GM23338 (cell line): Measurements from ENCODE around the gene YAP1. TPM values are rescaled to one million over a fixed set of nuclear protein-coding genes. Genes with fewer than 3 reads are reported as not detected.

Experiments
- ATAC-seq: fragments of 200-7000 bp; cut with Tn5 transposase; 3 replicates; pipeline ENCODE4 v1.9.1; 2020
- DNase-seq: peaks from one replicate; pipeline ENCODE4 v3.0.0-alpha.2; 2015; ENCODE audit warnings: low spot score
- H2AFZ ChIP-seq: fragments of 200-600 bp; sonication (generic); 2 replicates; pipeline ENCODE4 v1.8.0; 2016; ENCODE audit warnings: antibody characterized with exemption, mild to moderate bottlenecking, moderate library complexity
- H3F3A ChIP-seq: fragments of 200-600 bp; sonication (generic); replicated peaks from 2 replicates; pipeline ENCODE4 v1.8.0; 2017; ENCODE audit warnings: antibody characterized with exemption, mixed run types, low read depth
- H3K27ac ChIP-seq: fragments of 200-600 bp; sonication (generic); 2 replicates; pipeline ENCODE4 v1.6.1; 2016; ENCODE audit warnings: low read depth
- H3K27me3 ChIP-seq: fragments of 200-600 bp; sonication (generic); 2 replicates; pipeline ENCODE4 v1.8.0; 2016; ENCODE audit warnings: mild to moderate bottlenecking, mixed run types, moderate library complexity; ENCODE audit not compliant: insufficient read depth
- H3K36me3 ChIP-seq: fragments of 200-600 bp; sonication (generic); 2 replicates; pipeline ENCODE4 v1.8.0; 2016; ENCODE audit warnings: mild to moderate bottlenecking; ENCODE audit not compliant: insufficient read depth
- H3K4me1 ChIP-seq: fragments of 200-600 bp; sonication (generic); 2 replicates; pipeline ENCODE4 v1.8.0; 2016; ENCODE audit warnings: mild to moderate bottlenecking, moderate library complexity; ENCODE audit not compliant: insufficient read depth
- H3K4me2 ChIP-seq: fragments of 200-600 bp; sonication (generic); 2 replicates; pipeline ENCODE4 v1.7.1; 2017; ENCODE audit warnings: mixed run types
- H3K4me3 ChIP-seq: fragments of 200-600 bp; sonication (generic); 2 replicates; pipeline ENCODE4 v1.6.1; 2016; ENCODE audit warnings: mixed run types
- H3K79me2 ChIP-seq: fragments of 200-600 bp; sonication (generic); replicated peaks from 2 replicates; pipeline ENCODE4 v1.8.0; 2017; ENCODE audit warnings: mild to moderate bottlenecking; ENCODE audit not compliant: insufficient read depth
- H3K9me2 ChIP-seq: fragments of 200-600 bp; sonication (generic); 2 replicates; pipeline ENCODE4 v1.8.0; 2017; ENCODE audit not compliant: insufficient read depth
- H4K20me1 ChIP-seq: fragments of 200-600 bp; sonication (generic); replicated peaks from 2 replicates; pipeline ENCODE4 v1.8.0; 2017; ENCODE audit warnings: mild to moderate bottlenecking; ENCODE audit not compliant: insufficient read depth
- H3K27ac Mint-ChIP-seq: 2 replicates; pipeline ENCODE4 v1.8.0; 2020; ENCODE audit warnings: inconsistent platforms, mild to moderate bottlenecking, moderate library complexity, mixed read lengths
- H3K27me3 Mint-ChIP-seq: 3 replicates; pipeline ENCODE4 v1.8.0; 2022; ENCODE audit warnings: low read depth, mild to moderate bottlenecking, moderate library complexity, mixed read lengths, inconsistent platforms; ENCODE audit not compliant: insufficient read depth, poor library complexity
- H3K36me3 Mint-ChIP-seq: 3 replicates; pipeline ENCODE4 v1.8.0; 2021; ENCODE audit warnings: low read depth, mild to moderate bottlenecking, inconsistent platforms, moderate library complexity, mixed read lengths
- H3K4me1 Mint-ChIP-seq: 3 replicates; pipeline ENCODE4 v1.8.0; 2020; ENCODE audit warnings: mild to moderate bottlenecking, inconsistent platforms, mixed read lengths
- H3K4me3 Mint-ChIP-seq: 3 replicates; pipeline ENCODE4 v1.8.0; 2021; ENCODE audit warnings: moderate library complexity, mild to moderate bottlenecking, inconsistent platforms, mixed read lengths
- H3K9me3 Mint-ChIP-seq: 3 replicates; pipeline ENCODE4 v1.8.0; 2020; ENCODE audit warnings: moderate library complexity, mild to moderate bottlenecking, inconsistent platforms, mixed read lengths
- CREB1 ChIP-seq: fragments of 250-450 bp; sonication (Bioruptor Pico); IDR thresholded peaks from 2 replicates; pipeline ENCODE4 v1.5.0; 2020; ENCODE audit warnings: low read depth, mild to moderate bottlenecking, moderate library complexity
- EZH2 ChIP-seq: fragments of 200-600 bp; sonication (generic); IDR thresholded peaks from one replicate; pipeline ENCODE4 v1.8.0; 2017; ENCODE audit warnings: antibody characterized with exemption, mild to moderate bottlenecking, low read depth; ENCODE audit not compliant: unreplicated experiment
- EZH2phosphoT487 ChIP-seq: fragments of 200-600 bp; sonication (generic); IDR thresholded peaks from one replicate; pipeline ENCODE4 v1.8.1; 2018; ENCODE audit warnings: antibody characterized with exemption; ENCODE audit not compliant: unreplicated experiment
- JUNB ChIP-seq: IDR thresholded peaks from one replicate; pipeline ENCODE4 v1.6.1; 2016; ENCODE audit warnings: antibody characterized with exemption; ENCODE audit not compliant: unreplicated experiment
- NANOG ChIP-seq: IDR thresholded peaks from 2 replicates; pipeline ENCODE4 v1.6.1; 2016; ENCODE audit warnings: antibody characterized with exemption, borderline replicate concordance
- POLR2AphosphoS5 ChIP-seq: IDR thresholded peaks from 2 replicates; pipeline ENCODE4 v1.6.1; 2016; ENCODE audit warnings: antibody characterized with exemption, low read depth
- STAT1 ChIP-seq: IDR thresholded peaks from one replicate; pipeline ENCODE4 v1.6.1; 2016; ENCODE audit warnings: antibody characterized with exemption; ENCODE audit not compliant: unreplicated experiment
- ZNF114 ChIP-seq: fragments of 250-450 bp; sonication (Bioruptor Pico); IDR thresholded peaks from 2 replicates; pipeline ENCODE4 v1.5.0; 2020; ENCODE audit warnings: mild to moderate bottlenecking, moderate library complexity
- ZNF331 ChIP-seq: fragments of 250-450 bp; sonication (Bioruptor Pico); IDR thresholded peaks from 2 replicates; pipeline ENCODE4 v1.5.0; 2020; ENCODE audit warnings: low read depth, mild to moderate bottlenecking, moderate library complexity
- polyA plus RNA-seq: library from polyadenylated mRNA; unstranded; fragments of >200 nt; fragmentation: Nextera tagmentation; extraction: Ambion mirVana; gene quantifications from 2 replicates; pipeline ENCODE4 v1.2.1, GENCODE V29; 2016
- total RNA-seq: library from RNA; depleted of rRNA; stranded (reverse); fragments of >200 nt; shearing (Covaris generic); gene quantifications from 2 replicates; pipeline ENCODE4 v1.2.3, GENCODE V29; 2014
- TF ChIP-seq, protein P1 (sequence below): fragments of 250-450 bp; sonication (Bioruptor Pico); IDR thresholded peaks from 2 replicates; pipeline ENCODE4 v1.5.0; 2020; ENCODE audit warnings: mild to moderate bottlenecking, moderate library complexity
- TF ChIP-seq, protein P2 (sequence below), 2 experiments: fragments of 200-600 bp in 1 of 2; sonication (generic) in 1 of 2; conservative IDR thresholded peaks; 2 replicates each; pipeline versions ENCODE4 v1.5.1 to v1.6.1; 2016 to 2017; ENCODE audit warnings: antibody characterized with exemption in 2 of 2, low read depth in 2 of 2, mild to moderate bottlenecking in 2 of 2, moderate library complexity in 1 of 2
- TF ChIP-seq, protein P3 (sequence below): IDR thresholded peaks from one replicate; pipeline ENCODE4 v1.6.1; 2018; ENCODE audit warnings: antibody characterized with exemption; ENCODE audit not compliant: unreplicated experiment
- TF ChIP-seq, protein P4 (sequence below): IDR thresholded peaks from 2 replicates; pipeline ENCODE4 v1.6.1; 2016; ENCODE audit warnings: antibody characterized with exemption

YAP1 gene
- total and polyA plus RNA-seq, 2 experiments from 2014 or later = 17.2 to 155 TPM

DNA sequence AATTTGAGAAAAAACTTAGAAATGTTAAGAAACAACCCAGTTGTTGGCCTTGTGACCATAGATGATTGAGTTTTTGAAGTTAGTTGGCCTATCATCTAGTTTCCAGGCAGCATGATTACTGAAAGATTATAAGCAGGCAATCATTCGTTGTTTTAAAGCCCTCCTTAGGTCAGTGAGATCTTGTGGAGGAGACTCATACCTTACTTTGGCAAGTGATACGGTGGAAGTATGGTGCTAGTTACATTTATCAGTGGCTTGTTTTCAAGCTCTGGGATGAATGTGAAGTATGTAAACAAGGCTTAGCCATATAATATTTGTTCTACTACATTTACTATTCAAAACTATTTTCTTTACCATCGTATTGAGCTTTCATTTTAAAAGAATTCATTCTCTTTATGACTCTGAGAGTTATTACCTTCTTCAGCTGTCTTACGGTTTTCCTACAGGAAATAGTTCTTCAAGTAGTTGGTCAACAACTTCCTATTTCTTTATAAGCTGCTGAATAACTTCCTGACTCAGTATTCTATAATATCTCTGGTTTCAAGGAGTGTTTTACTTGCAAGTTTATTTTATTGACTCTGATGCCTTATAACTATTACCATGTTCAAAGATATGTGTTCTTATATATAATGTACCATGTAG, 7.3 kb downstream of the YAP1 start:
- H3K4me1 ChIP-seq = peaks cover 77% of the 10 kb centered on the region
- no peaks in the 10 kb centered on the region for H3K36me3 ChIP-seq
- Mint-ChIP-seq H3K4me3 (no peak overlapping the region), H3K27ac (no peak overlapping the region), H3K36me3 (peaks cover 22% of the 10 kb centered on the region), H3K4me1 (peaks cover 69% of the 10 kb centered on the region), H3K9me3 (peaks cover 4% of the 10 kb centered on the region; the same call in 1 of the 3 replicates), H3K27me3 (peaks cover 2% of the 10 kb centered on the region)
- no peak overlapping the region for H3K4me3 ChIP-seq
- no peak overlapping the region for H3K27ac ChIP-seq
- no peak overlapping the region for H2AFZ ChIP-seq
- TF ChIP-seq, protein P1, sequence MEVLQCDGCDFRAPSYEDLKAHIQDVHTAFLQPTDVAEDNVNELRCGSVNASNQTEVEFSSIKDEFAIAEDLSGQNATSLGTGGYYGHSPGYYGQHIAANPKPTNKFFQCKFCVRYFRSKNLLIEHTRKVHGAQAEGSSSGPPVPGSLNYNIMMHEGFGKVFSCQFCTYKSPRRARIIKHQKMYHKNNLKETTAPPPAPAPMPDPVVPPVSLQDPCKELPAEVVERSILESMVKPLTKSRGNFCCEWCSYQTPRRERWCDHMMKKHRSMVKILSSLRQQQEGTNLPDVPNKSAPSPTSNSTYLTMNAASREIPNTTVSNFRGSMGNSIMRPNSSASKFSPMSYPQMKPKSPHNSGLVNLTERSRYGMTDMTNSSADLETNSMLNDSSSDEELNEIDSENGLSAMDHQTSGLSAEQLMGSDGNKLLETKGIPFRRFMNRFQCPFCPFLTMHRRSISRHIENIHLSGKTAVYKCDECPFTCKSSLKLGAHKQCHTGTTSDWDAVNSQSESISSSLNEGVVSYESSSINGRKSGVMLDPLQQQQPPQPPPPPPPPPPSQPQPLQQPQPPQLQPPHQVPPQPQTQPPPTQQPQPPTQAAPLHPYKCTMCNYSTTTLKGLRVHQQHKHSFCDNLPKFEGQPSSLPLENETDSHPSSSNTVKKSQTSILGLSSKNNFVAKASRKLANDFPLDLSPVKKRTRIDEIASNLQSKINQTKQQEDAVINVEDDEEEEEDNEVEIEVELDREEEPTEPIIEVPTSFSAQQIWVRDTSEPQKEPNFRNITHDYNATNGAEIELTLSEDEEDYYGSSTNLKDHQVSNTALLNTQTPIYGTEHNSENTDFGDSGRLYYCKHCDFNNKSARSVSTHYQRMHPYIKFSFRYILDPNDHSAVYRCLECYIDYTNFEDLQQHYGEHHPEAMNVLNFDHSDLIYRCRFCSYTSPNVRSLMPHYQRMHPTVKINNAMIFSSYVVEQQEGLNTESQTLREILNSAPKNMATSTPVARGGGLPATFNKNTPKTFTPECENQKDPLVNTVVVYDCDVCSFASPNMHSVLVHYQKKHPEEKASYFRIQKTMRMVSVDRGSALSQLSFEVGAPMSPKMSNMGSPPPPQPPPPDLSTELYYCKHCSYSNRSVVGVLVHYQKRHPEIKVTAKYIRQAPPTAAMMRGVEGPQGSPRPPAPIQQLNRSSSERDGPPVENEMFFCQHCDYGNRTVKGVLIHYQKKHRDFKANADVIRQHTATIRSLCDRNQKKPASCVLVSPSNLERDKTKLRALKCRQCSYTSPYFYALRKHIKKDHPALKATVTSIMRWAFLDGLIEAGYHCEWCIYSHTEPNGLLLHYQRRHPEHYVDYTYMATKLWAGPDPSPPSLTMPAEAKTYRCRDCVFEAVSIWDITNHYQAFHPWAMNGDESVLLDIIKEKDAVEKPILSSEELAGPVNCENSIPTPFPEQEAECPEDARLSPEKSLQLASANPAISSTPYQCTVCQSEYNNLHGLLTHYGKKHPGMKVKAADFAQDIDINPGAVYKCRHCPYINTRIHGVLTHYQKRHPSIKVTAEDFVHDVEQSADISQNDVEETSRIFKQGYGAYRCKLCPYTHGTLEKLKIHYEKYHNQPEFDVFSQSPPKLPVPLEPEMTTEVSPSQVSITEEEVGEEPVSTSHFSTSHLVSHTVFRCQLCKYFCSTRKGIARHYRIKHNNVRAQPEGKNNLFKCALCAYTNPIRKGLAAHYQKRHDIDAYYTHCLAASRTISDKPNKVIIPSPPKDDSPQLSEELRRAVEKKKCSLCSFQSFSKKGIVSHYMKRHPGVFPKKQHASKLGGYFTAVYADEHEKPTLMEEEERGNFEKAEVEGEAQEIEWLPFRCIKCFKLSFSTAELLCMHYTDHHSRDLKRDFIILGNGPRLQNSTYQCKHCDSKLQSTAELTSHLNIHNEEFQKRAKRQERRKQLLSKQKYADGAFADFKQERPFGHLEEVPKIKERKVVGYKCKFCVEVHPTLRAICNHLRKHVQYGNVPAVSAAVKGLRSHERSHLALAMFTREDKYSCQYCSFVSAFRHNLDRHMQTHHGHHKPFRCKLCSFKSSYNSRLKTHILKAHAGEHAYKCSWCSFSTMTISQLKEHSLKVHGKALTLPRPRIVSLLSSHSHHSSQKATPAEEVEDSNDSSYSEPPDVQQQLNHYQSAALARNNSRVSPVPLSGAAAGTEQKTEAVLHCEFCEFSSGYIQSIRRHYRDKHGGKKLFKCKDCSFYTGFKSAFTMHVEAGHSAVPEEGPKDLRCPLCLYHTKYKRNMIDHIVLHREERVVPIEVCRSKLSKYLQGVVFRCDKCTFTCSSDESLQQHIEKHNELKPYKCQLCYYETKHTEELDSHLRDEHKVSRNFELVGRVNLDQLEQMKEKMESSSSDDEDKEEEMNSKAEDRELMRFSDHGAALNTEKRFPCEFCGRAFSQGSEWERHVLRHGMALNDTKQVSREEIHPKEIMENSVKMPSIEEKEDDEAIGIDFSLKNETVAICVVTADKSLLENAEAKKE (CRISPR knock-in tag) = no peak
- TF ChIP-seq ZNF114 (CRISPR knock-in tag) = no peak
- no peak for TF ChIP-seq EZH2
- TF ChIP-seq CREB1 (CRISPR knock-in tag) = no peak
- TF ChIP-seq POLR2AphosphoS5 = no peak
- TF ChIP-seq, protein P2, sequence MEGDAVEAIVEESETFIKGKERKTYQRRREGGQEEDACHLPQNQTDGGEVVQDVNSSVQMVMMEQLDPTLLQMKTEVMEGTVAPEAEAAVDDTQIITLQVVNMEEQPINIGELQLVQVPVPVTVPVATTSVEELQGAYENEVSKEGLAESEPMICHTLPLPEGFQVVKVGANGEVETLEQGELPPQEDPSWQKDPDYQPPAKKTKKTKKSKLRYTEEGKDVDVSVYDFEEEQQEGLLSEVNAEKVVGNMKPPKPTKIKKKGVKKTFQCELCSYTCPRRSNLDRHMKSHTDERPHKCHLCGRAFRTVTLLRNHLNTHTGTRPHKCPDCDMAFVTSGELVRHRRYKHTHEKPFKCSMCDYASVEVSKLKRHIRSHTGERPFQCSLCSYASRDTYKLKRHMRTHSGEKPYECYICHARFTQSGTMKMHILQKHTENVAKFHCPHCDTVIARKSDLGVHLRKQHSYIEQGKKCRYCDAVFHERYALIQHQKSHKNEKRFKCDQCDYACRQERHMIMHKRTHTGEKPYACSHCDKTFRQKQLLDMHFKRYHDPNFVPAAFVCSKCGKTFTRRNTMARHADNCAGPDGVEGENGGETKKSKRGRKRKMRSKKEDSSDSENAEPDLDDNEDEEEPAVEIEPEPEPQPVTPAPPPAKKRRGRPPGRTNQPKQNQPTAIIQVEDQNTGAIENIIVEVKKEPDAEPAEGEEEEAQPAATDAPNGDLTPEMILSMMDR (conservative IDR thresholded peaks at IDR 0.05; ENCODE audit: low read depth in 2 of 2) = no peak
- TF ChIP-seq, protein P3, sequence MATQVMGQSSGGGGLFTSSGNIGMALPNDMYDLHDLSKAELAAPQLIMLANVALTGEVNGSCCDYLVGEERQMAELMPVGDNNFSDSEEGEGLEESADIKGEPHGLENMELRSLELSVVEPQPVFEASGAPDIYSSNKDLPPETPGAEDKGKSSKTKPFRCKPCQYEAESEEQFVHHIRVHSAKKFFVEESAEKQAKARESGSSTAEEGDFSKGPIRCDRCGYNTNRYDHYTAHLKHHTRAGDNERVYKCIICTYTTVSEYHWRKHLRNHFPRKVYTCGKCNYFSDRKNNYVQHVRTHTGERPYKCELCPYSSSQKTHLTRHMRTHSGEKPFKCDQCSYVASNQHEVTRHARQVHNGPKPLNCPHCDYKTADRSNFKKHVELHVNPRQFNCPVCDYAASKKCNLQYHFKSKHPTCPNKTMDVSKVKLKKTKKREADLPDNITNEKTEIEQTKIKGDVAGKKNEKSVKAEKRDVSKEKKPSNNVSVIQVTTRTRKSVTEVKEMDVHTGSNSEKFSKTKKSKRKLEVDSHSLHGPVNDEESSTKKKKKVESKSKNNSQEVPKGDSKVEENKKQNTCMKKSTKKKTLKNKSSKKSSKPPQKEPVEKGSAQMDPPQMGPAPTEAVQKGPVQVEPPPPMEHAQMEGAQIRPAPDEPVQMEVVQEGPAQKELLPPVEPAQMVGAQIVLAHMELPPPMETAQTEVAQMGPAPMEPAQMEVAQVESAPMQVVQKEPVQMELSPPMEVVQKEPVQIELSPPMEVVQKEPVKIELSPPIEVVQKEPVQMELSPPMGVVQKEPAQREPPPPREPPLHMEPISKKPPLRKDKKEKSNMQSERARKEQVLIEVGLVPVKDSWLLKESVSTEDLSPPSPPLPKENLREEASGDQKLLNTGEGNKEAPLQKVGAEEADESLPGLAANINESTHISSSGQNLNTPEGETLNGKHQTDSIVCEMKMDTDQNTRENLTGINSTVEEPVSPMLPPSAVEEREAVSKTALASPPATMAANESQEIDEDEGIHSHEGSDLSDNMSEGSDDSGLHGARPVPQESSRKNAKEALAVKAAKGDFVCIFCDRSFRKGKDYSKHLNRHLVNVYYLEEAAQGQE = no peak
- no peak for TF ChIP-seq JUNB
- no peak for TF ChIP-seq EZH2phosphoT487
- TF ChIP-seq ZNF331 (CRISPR knock-in tag) = no peak
- TF ChIP-seq NANOG = no peak
- TF ChIP-seq, protein P4, sequence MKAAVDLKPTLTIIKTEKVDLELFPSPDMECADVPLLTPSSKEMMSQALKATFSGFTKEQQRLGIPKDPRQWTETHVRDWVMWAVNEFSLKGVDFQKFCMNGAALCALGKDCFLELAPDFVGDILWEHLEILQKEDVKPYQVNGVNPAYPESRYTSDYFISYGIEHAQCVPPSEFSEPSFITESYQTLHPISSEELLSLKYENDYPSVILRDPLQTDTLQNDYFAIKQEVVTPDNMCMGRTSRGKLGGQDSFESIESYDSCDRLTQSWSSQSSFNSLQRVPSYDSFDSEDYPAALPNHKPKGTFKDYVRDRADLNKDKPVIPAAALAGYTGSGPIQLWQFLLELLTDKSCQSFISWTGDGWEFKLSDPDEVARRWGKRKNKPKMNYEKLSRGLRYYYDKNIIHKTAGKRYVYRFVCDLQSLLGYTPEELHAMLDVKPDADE = no peak
- no peak for TF ChIP-seq STAT1
- no peaks in the 10 kb centered on the region for H3K9me2 ChIP-seq
- no peaks in the 10 kb centered on the region for H4K20me1 ChIP-seq
- ATAC-seq (no peak), DNase-seq (no peak)
- H3F3A ChIP-seq = no peaks in the 10 kb centered on the region
- H3K27me3 ChIP-seq = no peaks in the 10 kb centered on the region
- peaks cover 94% of the 10 kb centered on the region for H3K79me2 ChIP-seq
- peak overlapping the region; percentile 54; the same call in 1 of the 2 replicates for H3K4me2 ChIP-seq
